Central memory CD8-positive, alpha-beta T cell (primary cell): ENCODE measurements around the gene SERGEF.

Experiments
- ATAC-seq: fragments of 150-1000 bp; cut with Tn5 transposase; replicated peaks from 2 replicates; pipeline ENCODE4 v1.10.0; 2022; ENCODE audit warnings: mild to moderate bottlenecking, moderate FRiP score, moderate number of reproducible peaks; ENCODE audit not compliant: poor library complexity, severe bottlenecking; ENCODE audit errors: extremely low read depth
- DNase-seq, 2 donors: peaks; one replicate each; pipeline ENCODE4 v3.0.0; 2021; ENCODE audit warnings: low spot score in 2 of 2
- H3K27ac Mint-ChIP-seq: one replicate; pipeline ENCODE4 v1.8.0; 2022; ENCODE audit warnings: low read depth, mild to moderate bottlenecking, moderate library complexity, mixed read lengths
- H3K27me3 Mint-ChIP-seq: one replicate; pipeline ENCODE4 v1.8.0; 2022; ENCODE audit warnings: mixed read lengths
- H3K36me3 Mint-ChIP-seq: one replicate; pipeline ENCODE4 v1.8.0; 2022; ENCODE audit warnings: mild to moderate bottlenecking, moderate library complexity, mixed read lengths; ENCODE audit not compliant: insufficient read depth
- H3K4me1 Mint-ChIP-seq: one replicate; pipeline ENCODE4 v1.8.0; 2022; ENCODE audit warnings: mixed read lengths
- H3K4me3 Mint-ChIP-seq: one replicate; pipeline ENCODE4 v1.8.0; 2022; ENCODE audit warnings: mild to moderate bottlenecking, moderate library complexity, mixed read lengths
- H3K9me3 Mint-ChIP-seq: one replicate; pipeline ENCODE4 v1.8.0; 2022; ENCODE audit warnings: mixed read lengths

The SERGEF gene

GRCh38 chr11:17760102-17761029 lies 252.5 kb downstream of the SERGEF start:
- no peaks in the 10 kb centered on the region for H3K9me3 Mint-ChIP-seq
- ATAC-seq (no peak), DNase-seq (no peak)
- no peaks in the 10 kb centered on the region for H3K4me1 Mint-ChIP-seq
- H3K27me3 Mint-ChIP-seq = peaks cover 19% of the 10 kb centered on the region
- no peak overlapping the region for H3K4me3 Mint-ChIP-seq
- H3K27ac Mint-ChIP-seq = no peak overlapping the region
- no peaks in the 10 kb centered on the region for H3K36me3 Mint-ChIP-seq

- no peaks in the 10 kb centered on the region for H3K9me3 Mint-ChIP-seq
- no peak overlapping the region for H3K4me3 Mint-ChIP-seq
- H3K27ac Mint-ChIP-seq = no peak overlapping the region
- ATAC-seq (no peak), DNase-seq (no peak)
- no peaks in the 10 kb centered on the region for H3K36me3 Mint-ChIP-seq
- peaks cover 36% of the 10 kb centered on the region for H3K27me3 Mint-ChIP-seq
- H3K4me1 Mint-ChIP-seq = no peaks in the 10 kb centered on the region
These were observed 257.0 kb downstream of the SERGEF start for GRCh38 chr11:17755891-17756290.

GRCh38 chr11:17753641-17754040 lies 259.2 kb downstream of the SERGEF start:
- H3K4me1 Mint-ChIP-seq = no peaks in the 10 kb centered on the region
- H3K36me3 Mint-ChIP-seq = no peaks in the 10 kb centered on the region
- no peak for ATAC-seq
- DNase-seq = no peak
- no peaks in the 10 kb centered on the region for H3K9me3 Mint-ChIP-seq
- H3K4me3 Mint-ChIP-seq = no peak overlapping the region
- no peak overlapping the region for H3K27ac Mint-ChIP-seq
- peaks cover 52% of the 10 kb centered on the region for H3K27me3 Mint-ChIP-seq

GRCh38 chr11:17753153-17753552 lies 259.7 kb downstream of the SERGEF start:
- Mint-ChIP-seq H3K4me1 (no peaks in the 10 kb centered on the region), H3K36me3 (no peaks in the 10 kb centered on the region), H3K27ac (no peak overlapping the region), H3K4me3 (no peak overlapping the region), H3K27me3 (peaks cover 56% of the 10 kb centered on the region), H3K9me3 (no peaks in the 10 kb centered on the region)
- DNase-seq (no peak), ATAC-seq (no peak)

- DNase-seq (no peak), ATAC-seq (no peak)
- Mint-ChIP-seq H3K36me3 (no peaks in the 10 kb centered on the region), H3K27ac (no peak overlapping the region), H3K9me3 (no peaks in the 10 kb centered on the region), H3K27me3 (peaks cover 62% of the 10 kb centered on the region), H3K4me1 (no peaks in the 10 kb centered on the region), H3K4me3 (no peak overlapping the region)
These were observed 260.7 kb downstream of the SERGEF start for GRCh38 chr11:17752144-17752543.

- H3K36me3 Mint-ChIP-seq = no peaks in the 10 kb centered on the region
- no peak overlapping the region for H3K27ac Mint-ChIP-seq
- no peak for DNase-seq
- no peaks in the 10 kb centered on the region for H3K9me3 Mint-ChIP-seq
- peaks cover 62% of the 10 kb centered on the region for H3K27me3 Mint-ChIP-seq
- no peaks in the 10 kb centered on the region for H3K4me1 Mint-ChIP-seq
- H3K4me3 Mint-ChIP-seq = no peak overlapping the region
- no peak for ATAC-seq
These were observed 261.3 kb downstream of the SERGEF start for GRCh38 chr11:17751558-17751957.

GRCh38 chr11:17750801-17751165 lies 262.1 kb downstream of the SERGEF start:
- H3K36me3 Mint-ChIP-seq = no peaks in the 10 kb centered on the region
- no peak for DNase-seq
- H3K9me3 Mint-ChIP-seq = no peaks in the 10 kb centered on the region
- peaks cover 63% of the 10 kb centered on the region for H3K27me3 Mint-ChIP-seq
- no peak overlapping the region for H3K27ac Mint-ChIP-seq
- H3K4me3 Mint-ChIP-seq = no peak overlapping the region
- H3K4me1 Mint-ChIP-seq = no peaks in the 10 kb centered on the region
- no peak for ATAC-seq

GRCh38 chr11:17750013-17750800 lies 262.6 kb downstream of the SERGEF start:
- Mint-ChIP-seq H3K27ac (no peak overlapping the region), H3K4me3 (no peak overlapping the region), H3K9me3 (no peaks in the 10 kb centered on the region), H3K4me1 (no peaks in the 10 kb centered on the region), H3K27me3 (peaks cover 63% of the 10 kb centered on the region), H3K36me3 (no peaks in the 10 kb centered on the region)
- DNase-seq (no peak), ATAC-seq (no peak)

- H3K36me3 Mint-ChIP-seq = no peaks in the 10 kb centered on the region
- no peak overlapping the region for H3K27ac Mint-ChIP-seq
- DNase-seq (no peak), ATAC-seq (no peak)
- no peak overlapping the region for H3K4me3 Mint-ChIP-seq
- H3K4me1 Mint-ChIP-seq = no peaks in the 10 kb centered on the region
- no peaks in the 10 kb centered on the region for H3K9me3 Mint-ChIP-seq
- H3K27me3 Mint-ChIP-seq = peaks cover 56% of the 10 kb centered on the region
These were observed 263.8 kb downstream of the SERGEF start for GRCh38 chr11:17748761-17749721.

- Mint-ChIP-seq H3K27me3 (peaks cover 56% of the 10 kb centered on the region), H3K4me1 (no peaks in the 10 kb centered on the region), H3K9me3 (no peaks in the 10 kb centered on the region), H3K27ac (no peak overlapping the region), H3K36me3 (no peaks in the 10 kb centered on the region), H3K4me3 (no peak overlapping the region)
- DNase-seq (no peak), ATAC-seq (no peak)
These were observed 264.8 kb downstream of the SERGEF start for GRCh38 chr11:17748044-17748443.

- Mint-ChIP-seq H3K27ac (no peak overlapping the region), H3K4me1 (no peaks in the 10 kb centered on the region), H3K9me3 (no peaks in the 10 kb centered on the region), H3K27me3 (peaks cover 56% of the 10 kb centered on the region), H3K36me3 (no peaks in the 10 kb centered on the region), H3K4me3 (no peak overlapping the region)
- DNase-seq (no peak), ATAC-seq (no peak)
These were observed 265.5 kb downstream of the SERGEF start for GRCh38 chr11:17747131-17747955.
